Raji (cell line): ENCODE data around the gene STIM1.

ENCODE experiments used
- POLR2A ChIP-seq: IDR thresholded peaks from 2 replicates; pipeline ENCODE4 v1.6.1; 2011; ENCODE audit warnings: low read depth, low read length, control low read depth; ENCODE audit not compliant: insufficient read depth

The STIM1 gene

GRCh38 chr11:3932698-3933097, 77.2 kb downstream of the STIM1 start:
- no peak for TF ChIP-seq POLR2A

DNA sequence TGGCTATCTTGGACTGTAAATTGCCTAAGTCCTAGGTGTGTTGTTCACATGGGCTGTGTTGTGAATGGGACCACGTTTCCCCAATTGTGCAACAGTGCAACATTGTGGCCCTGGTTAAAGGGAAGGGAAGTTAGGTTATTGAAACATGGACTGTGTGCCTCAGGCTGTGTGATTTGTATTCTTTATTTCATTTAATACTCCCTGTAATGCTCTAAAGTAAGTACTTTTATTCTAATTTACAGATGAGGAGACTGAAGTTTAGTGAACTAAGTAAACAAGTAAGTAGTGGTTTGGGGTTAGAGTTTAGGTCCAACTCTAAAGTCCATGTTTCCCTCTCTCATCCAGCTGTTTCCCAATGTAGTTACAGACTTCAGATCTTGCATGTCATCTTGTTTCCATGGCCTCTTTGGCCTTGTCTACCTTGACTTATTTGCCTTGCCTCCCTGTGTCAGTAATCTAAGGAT, 77.7 kb downstream of the STIM1 start:
- TF ChIP-seq POLR2A = no peak

- no peak for TF ChIP-seq POLR2A
Observed at GRCh38 chr11:3934658-3935057, 79.2 kb downstream of the STIM1 start.

- no peak for TF ChIP-seq POLR2A
Observed at GRCh38 chr11:3936517-3936916, 81.1 kb downstream of the STIM1 start.

DNA sequence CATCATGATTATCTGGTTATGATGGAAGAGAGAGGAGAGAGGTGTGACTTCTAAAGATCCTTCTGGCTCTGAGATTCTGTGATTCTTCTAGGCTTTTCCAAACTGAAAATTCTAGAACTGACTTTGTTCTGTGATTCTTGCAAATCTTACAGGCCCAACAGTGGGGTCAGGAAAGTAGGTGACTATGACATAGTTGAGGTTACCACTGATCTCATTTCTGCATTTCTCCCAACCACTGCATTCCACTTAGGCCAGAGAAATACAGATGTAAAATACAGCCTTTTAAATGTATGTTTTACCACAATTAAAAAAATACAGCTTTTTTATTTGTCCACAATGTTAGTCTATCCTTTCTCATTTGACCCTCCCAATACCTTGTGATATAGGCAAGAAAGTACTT, 83.7 kb downstream of the STIM1 start:
- TF ChIP-seq POLR2A = no peak

DNA sequence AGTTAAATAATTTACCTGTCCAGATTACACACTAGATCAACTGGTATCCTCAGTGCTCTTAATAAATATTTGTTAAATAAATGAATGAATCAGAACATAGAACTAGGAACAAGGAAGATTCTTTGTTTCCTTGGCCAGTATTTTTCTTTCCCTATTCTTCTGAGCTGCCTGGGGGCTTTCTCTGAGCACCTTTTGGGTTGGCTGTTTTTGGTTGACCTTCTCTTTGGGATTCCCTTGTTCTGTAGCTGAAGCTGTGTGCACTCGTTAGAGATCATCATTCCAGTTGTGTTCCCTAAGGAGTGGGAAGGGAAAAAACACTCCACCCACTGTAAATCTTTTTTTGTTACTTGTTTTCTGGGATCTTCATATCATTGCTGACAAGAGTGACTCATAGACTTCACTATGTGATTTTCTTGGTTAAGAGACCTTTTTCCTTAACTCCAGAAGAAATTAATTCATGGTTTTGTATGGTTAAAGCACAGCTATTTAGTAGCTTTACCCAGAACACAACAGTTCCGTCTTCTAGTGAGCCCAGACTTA, 84.3 kb downstream of the STIM1 start:
- no peak for TF ChIP-seq POLR2A

- TF ChIP-seq POLR2A = no peak
Observed at GRCh38 chr11:3942160-3942955, 86.9 kb downstream of the STIM1 start.

GRCh38 chr11:3942956-3943497, 87.6 kb downstream of the STIM1 start:
- TF ChIP-seq POLR2A = no peak

- TF ChIP-seq POLR2A = no peak
Observed at GRCh38 chr11:3944198-3944597, 88.7 kb downstream of the STIM1 start.

GRCh38 chr11:3946455-3947017, 91.1 kb downstream of the STIM1 start:
- TF ChIP-seq POLR2A = no peak

DNA sequence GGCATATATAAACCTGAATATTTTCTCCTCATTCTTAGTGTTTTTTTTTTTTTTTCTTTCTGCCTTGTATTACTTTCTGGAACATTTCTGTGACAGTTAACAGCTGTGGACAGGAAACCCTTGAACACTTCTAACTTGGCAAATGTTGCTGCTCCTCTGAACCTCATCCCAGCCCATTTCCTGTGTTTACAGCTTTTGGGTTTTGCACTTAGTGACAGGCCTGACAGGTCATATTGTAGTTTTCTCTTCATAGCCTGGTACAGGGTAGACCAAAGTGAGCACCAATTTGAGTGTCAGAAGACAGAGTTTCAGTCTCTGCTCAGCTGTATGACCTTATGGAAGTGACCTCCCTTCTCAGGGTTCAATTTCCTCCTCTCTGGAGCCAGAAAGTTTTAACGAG, 91.6 kb downstream of the STIM1 start:
- TF ChIP-seq POLR2A = no peak

- TF ChIP-seq POLR2A = no peak
Observed at GRCh38 chr11:3949125-3949524, 93.7 kb downstream of the STIM1 start.

GRCh38 chr11:3950996-3951660, 95.7 kb downstream of the STIM1 start:
- TF ChIP-seq POLR2A = no peak

DNA sequence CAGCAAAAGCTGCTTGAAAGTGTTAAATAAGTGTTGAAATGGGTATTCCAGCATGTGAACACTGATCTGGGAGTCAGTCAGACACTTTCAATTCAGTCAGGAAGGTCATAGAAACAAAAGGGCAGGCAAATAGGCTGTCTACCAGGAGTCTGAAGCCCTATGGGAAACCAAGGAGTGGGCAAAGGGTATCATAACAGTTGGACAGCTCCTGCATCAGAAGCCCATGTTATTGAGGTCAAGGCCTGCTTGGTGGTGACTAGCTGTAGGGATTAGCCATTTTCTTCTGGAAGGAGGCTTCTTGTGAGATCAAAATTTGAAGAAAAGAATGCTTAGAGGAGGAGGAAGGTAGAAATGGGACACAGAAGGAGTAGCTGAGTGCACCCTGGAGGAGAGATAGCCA, 97.3 kb downstream of the STIM1 start:
- TF ChIP-seq POLR2A = no peak

GRCh38 chr11:3953327-3953726, 97.9 kb downstream of the STIM1 start:
- TF ChIP-seq POLR2A = no peak

DNA sequence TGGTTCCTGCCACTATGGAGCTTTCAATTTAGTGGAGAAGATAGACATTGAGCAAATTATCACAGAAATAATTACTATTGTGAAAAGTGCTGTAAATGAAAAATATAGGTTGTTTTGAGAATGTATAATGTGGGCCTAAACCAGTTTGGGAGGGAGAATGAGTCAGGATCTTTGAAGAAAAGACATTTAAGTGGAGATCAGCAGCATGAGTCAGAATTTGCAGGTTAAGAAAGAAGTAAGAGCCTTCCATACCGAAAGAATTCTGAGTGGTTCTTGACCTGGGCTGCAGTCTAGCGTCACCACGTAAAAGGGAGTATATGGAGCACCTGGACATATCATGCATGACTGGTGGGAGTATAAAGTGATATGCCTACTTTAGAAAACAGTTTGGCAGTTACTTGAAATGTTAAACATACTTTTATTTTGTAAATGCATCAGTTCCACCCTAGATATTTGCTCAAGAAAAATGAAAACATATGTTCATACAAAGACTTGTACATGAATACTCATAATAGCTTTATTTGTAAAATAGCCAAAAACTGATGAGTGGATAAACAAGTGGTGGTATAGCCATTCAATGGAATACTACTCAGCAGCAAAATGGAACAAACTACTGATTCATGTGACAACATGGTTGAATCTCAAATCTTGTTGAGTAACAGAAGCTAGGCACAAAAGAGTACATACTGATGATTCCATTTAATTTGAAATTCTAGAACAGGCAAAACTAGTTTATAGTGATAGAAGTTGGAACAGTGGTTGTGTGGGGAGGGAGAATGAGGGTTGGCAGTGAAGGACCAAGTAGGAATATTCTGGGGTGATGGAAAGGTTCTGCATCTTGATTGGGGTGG, 99.2 kb downstream of the STIM1 start:
- TF ChIP-seq POLR2A = no peak
